IPS-18c (cell line): ENCODE measurements around the gene SRP14.
"Not testable (repeated sequence)": the region's sequence is repeated elsewhere in the genome, so short reads cannot be mapped to it uniquely, and the experiment has no call there.

ENCODE experiments used
- H3K4me3 ChIP-seq: 2 replicates; pipeline ENCODE4 v1.7.0; 2013; ENCODE audit warnings: low read depth, mild to moderate bottlenecking, low read length, moderate library complexity; ENCODE audit not compliant: insufficient read depth
- H3K9me3 ChIP-seq: one replicate; pipeline ENCODE4 v1.6.1; 2013; ENCODE audit warnings: mild to moderate bottlenecking, low read length, moderate library complexity; ENCODE audit not compliant: control insufficient read depth, insufficient read depth

Gene SRP14

GRCh38 chr15:40038638-40039543 lies at the start of gene SRP14:
Gene SRP14, minus strand, starts transcription at chr15:40039181. Its CDS starts 65 bp downstream, at chr15:40039116.
- Histone ChIP-seq H3K9me3 (no peaks in the 10 kb centered on the region), H3K4me3 (peak within 1 kb of the TSS; percentile 98)

- Histone ChIP-seq H3K9me3 (no peaks in the 10 kb centered on the region), H3K4me3 (no peak overlapping the region)
Measured at GRCh38 chr15:40087991-40088928, 49.3 kb upstream of the SRP14 start.

GRCh38 chr15:40087068-40087810 lies 48.3 kb upstream of the SRP14 start:
- H3K9me3 ChIP-seq: no peaks in the 10 kb centered on the region
- H3K4me3 ChIP-seq: no peak overlapping the region; the same call in 1 of the 2 replicates

- Histone ChIP-seq H3K9me3 (no peaks in the 10 kb centered on the region), H3K4me3 (no peak overlapping the region)
Measured at GRCh38 chr15:40085266-40085665, 46.3 kb upstream of the SRP14 start.

GRCh38 chr15:40084650-40085049 lies 45.7 kb upstream of the SRP14 start:
- H3K9me3 ChIP-seq: no peaks in the 10 kb centered on the region
- no peak overlapping the region for H3K4me3 ChIP-seq

- no peaks in the 10 kb centered on the region for H3K9me3 ChIP-seq
- peak overlapping the region; percentile 16; the same call in 1 of the 2 replicates for H3K4me3 ChIP-seq
Measured at GRCh38 chr15:40082195-40082883, 43.4 kb upstream of the SRP14 start.

- H3K4me3 ChIP-seq: peak overlapping the region; percentile 16
- no peaks in the 10 kb centered on the region for H3K9me3 ChIP-seq
Measured at GRCh38 chr15:40081691-40082194, 42.8 kb upstream of the SRP14 start.

- no peak overlapping the region for H3K4me3 ChIP-seq
Measured at GRCh38 chr15:40080847-40081246, 41.9 kb upstream of the SRP14 start.

GRCh38 chr15:40080104-40080503 lies 41.1 kb upstream of the SRP14 start:
- H3K9me3 ChIP-seq: no peaks in the 10 kb centered on the region
- H3K4me3 ChIP-seq: no peak overlapping the region

More at GRCh38 chr15:40080847-40081246, 41.9 kb upstream of the SRP14 start:
- no peaks in the 10 kb centered on the region for H3K9me3 ChIP-seq

- Histone ChIP-seq H3K9me3 (no peaks in the 10 kb centered on the region), H3K4me3 (no peak overlapping the region)
Measured at GRCh38 chr15:40079456-40079855, 40.5 kb upstream of the SRP14 start.

GRCh38 chr15:40075298-40076044 lies 36.5 kb upstream of the SRP14 start:
- no peak overlapping the region for H3K4me3 ChIP-seq
- no peaks in the 10 kb centered on the region for H3K9me3 ChIP-seq

- H3K9me3 ChIP-seq, H3K4me3 ChIP-seq: not testable (repeated sequence)
Measured at GRCh38 chr15:40074656-40075055, 35.7 kb upstream of the SRP14 start.

GRCh38 chr15:40073716-40074490 lies 34.9 kb upstream of the SRP14 start:
- not testable (repeated sequence) for H3K4me3 ChIP-seq, H3K9me3 ChIP-seq

GRCh38 chr15:40072216-40072990 lies 33.4 kb upstream of the SRP14 start:
- no peak overlapping the region; the same call in 1 of the 2 replicates for H3K4me3 ChIP-seq

More at GRCh38 chr15:40072216-40072990, 33.4 kb upstream of the SRP14 start:
- no peaks in the 10 kb centered on the region for H3K9me3 ChIP-seq
